DND-41 (cell line): Measurements from ENCODE around the gene EPHB4.

ENCODE experiments used
- ATAC-seq: fragments of 200-7000 bp; cut with Tn5 transposase; 3 replicates; pipeline ENCODE4 v1.9.1; 2021; ENCODE audit warnings: low read depth; ENCODE audit not compliant: insufficient read depth
- DNase-seq: peaks from one replicate; pipeline ENCODE4 v3.0.0-alpha.2; 2020
- H2AFZ ChIP-seq: 2 replicates; pipeline ENCODE4 v1.6.0; 2012; ENCODE audit warnings: low read depth, low read length
- H3K27ac ChIP-seq: 2 replicates; pipeline ENCODE4 v1.5.1; 2012; ENCODE audit warnings: low read length, inconsistent platforms
- H3K27me3 ChIP-seq: fragments of 200-600 bp; sonication (generic); 2 replicates; pipeline ENCODE4 v1.6.0; 2012; ENCODE audit warnings: low read length, mild to moderate bottlenecking, inconsistent platforms; ENCODE audit not compliant: insufficient read depth, poor library complexity
- H3K36me3 ChIP-seq: 2 replicates; pipeline ENCODE4 v1.5.1; 2012; ENCODE audit warnings: low read length, inconsistent platforms; ENCODE audit not compliant: insufficient read depth
- H3K4me1 ChIP-seq: 2 replicates; pipeline ENCODE4 v1.5.1; 2012; ENCODE audit warnings: mild to moderate bottlenecking, low read length; ENCODE audit not compliant: insufficient read depth
- H3K4me2 ChIP-seq: 2 replicates; pipeline ENCODE4 v1.6.0; 2012; ENCODE audit warnings: mild to moderate bottlenecking, moderate library complexity, low read length, inconsistent platforms; ENCODE audit not compliant: insufficient read depth
- H3K4me3 ChIP-seq, 2 experiments: fragments of 200-600 bp in 1 of 2; shearing (Covaris generic) in 1 of 2; 2 replicates each; pipeline ENCODE4 v1.5.1; 2012 to 2016; ENCODE audit warnings: inconsistent platforms in 2 of 2, low read length in 2 of 2, mild to moderate bottlenecking in 2 of 2, low read depth in 1 of 2, moderate library complexity in 1 of 2
- H3K79me2 ChIP-seq: 2 replicates; pipeline ENCODE4 v1.6.0; 2012; ENCODE audit warnings: low read length, inconsistent platforms; ENCODE audit not compliant: insufficient read depth
- H3K9ac ChIP-seq: 2 replicates; pipeline ENCODE4 v1.6.0; 2012; ENCODE audit warnings: low read depth, mild to moderate bottlenecking, inconsistent platforms, low read length, moderate library complexity
- H3K9me3 ChIP-seq: 2 replicates; pipeline ENCODE4 v1.5.1; 2012; ENCODE audit warnings: low read length, moderate library complexity, mild to moderate bottlenecking, inconsistent platforms; ENCODE audit not compliant: insufficient read depth, severe bottlenecking
- H4K20me1 ChIP-seq: 2 replicates; pipeline ENCODE4 v1.6.0; 2012; ENCODE audit warnings: low read length; ENCODE audit not compliant: insufficient read depth
- EZH2 ChIP-seq: IDR thresholded peaks from 3 replicates; pipeline ENCODE4 v1.6.1; 2012; ENCODE audit warnings: borderline replicate concordance, low read depth, mild to moderate bottlenecking, moderate library complexity, low read length, inconsistent platforms; ENCODE audit not compliant: severe bottlenecking
- TF ChIP-seq, protein P1 (sequence below): IDR thresholded peaks from 2 replicates; pipeline ENCODE4 v1.5.1; 2012; ENCODE audit warnings: borderline replicate concordance, low read length, moderate library complexity, mild to moderate bottlenecking; ENCODE audit not compliant: poor library complexity, severe bottlenecking; ENCODE audit errors: extremely low read depth

The EPHB4 gene

DNA sequence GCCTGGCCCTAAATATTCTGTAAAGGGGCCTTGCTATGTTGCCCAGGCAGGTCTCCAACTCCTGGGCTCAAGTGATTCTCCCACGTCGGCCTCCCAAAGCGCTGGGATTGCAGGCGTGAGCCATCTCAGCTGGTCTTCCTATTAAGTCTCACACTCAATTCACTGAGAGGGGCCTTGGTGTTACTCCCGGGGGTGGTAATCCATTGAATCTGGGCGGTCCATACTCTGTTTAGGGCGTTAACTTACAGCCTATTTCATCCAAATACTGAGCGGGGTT lies 46.9 kb upstream of the EPHB4 start:
- no peaks in the 10 kb centered on the region for H3K9me3 ChIP-seq
- peaks cover 81% of the 10 kb centered on the region for H3K36me3 ChIP-seq
- H4K20me1 ChIP-seq, result peaks cover 35% of the 10 kb centered on the region
- no peak for DNase-seq
- peak overlapping the region; percentile 83 for H3K9ac ChIP-seq
- TF ChIP-seq EZH2, result no peak
- TF ChIP-seq, protein P1, sequence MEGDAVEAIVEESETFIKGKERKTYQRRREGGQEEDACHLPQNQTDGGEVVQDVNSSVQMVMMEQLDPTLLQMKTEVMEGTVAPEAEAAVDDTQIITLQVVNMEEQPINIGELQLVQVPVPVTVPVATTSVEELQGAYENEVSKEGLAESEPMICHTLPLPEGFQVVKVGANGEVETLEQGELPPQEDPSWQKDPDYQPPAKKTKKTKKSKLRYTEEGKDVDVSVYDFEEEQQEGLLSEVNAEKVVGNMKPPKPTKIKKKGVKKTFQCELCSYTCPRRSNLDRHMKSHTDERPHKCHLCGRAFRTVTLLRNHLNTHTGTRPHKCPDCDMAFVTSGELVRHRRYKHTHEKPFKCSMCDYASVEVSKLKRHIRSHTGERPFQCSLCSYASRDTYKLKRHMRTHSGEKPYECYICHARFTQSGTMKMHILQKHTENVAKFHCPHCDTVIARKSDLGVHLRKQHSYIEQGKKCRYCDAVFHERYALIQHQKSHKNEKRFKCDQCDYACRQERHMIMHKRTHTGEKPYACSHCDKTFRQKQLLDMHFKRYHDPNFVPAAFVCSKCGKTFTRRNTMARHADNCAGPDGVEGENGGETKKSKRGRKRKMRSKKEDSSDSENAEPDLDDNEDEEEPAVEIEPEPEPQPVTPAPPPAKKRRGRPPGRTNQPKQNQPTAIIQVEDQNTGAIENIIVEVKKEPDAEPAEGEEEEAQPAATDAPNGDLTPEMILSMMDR, result no peak
- H3K27ac ChIP-seq, result peak overlapping the region; percentile 100
- H3K4me2 ChIP-seq, result peak overlapping the region; percentile 68
- H3K79me2 ChIP-seq, result peaks cover 61% of the 10 kb centered on the region
- H3K27me3 ChIP-seq, result no peaks in the 10 kb centered on the region
- peaks cover 46% of the 10 kb centered on the region for H3K4me1 ChIP-seq
- peak; percentile 8; the same call in 2 of the 3 replicates for ATAC-seq
- H2AFZ ChIP-seq, result peak overlapping the region; percentile 73
- peak overlapping the region; percentile 25 to 99 for H3K4me3 ChIP-seq

DNA sequence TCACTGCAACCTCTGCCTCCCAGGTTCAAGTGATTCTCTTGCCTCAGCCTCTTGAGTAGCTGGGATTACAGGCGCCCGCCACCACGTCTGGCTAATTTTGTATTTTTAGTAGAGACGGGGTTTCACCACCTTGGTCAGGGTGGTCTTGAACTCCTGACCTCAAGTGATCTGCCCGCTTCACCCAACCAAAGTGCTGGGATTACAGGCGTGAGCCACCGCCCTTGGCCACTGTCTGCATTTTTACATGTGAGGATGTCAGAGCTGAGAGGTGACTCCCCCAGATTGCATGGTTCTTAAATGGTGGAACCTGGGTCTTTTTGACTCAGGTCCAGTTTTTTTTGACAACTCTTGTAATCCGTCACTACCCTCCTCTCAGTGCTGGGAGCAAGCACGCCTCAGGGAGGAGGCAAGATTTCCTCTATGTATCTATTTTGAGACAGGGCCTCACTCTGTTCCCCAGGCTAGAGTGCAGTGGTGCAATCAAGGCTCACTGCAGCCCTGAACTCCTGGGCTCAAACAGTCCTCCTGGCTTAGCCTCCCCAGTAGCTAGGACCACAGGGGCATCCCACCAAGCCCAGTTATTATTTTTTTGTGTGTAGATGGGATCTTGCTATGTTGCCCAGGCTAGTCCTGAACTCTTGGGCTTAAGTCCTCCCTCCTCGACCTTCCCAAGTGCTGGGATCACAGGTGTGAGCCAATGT lies 46.4 kb upstream of the EPHB4 start:
- Histone ChIP-seq H3K36me3 (peaks cover 80% of the 10 kb centered on the region), H3K79me2 (peaks cover 61% of the 10 kb centered on the region), H3K4me2 (peak overlapping the region; percentile 68), H3K4me1 (peaks cover 46% of the 10 kb centered on the region), H3K4me3 (peak overlapping the region; percentile 25 to 99), H3K9ac (peak overlapping the region; percentile 83), H3K9me3 (no peaks in the 10 kb centered on the region), H3K27me3 (no peaks in the 10 kb centered on the region), H3K27ac (peak overlapping the region; percentile 100), H2AFZ (peak overlapping the region; percentile 73), H4K20me1 (peaks cover 33% of the 10 kb centered on the region)
- no peak for ATAC-seq
- no peak for DNase-seq
- TF ChIP-seq, protein P1, result no peak
- TF ChIP-seq EZH2, result no peak

DNA sequence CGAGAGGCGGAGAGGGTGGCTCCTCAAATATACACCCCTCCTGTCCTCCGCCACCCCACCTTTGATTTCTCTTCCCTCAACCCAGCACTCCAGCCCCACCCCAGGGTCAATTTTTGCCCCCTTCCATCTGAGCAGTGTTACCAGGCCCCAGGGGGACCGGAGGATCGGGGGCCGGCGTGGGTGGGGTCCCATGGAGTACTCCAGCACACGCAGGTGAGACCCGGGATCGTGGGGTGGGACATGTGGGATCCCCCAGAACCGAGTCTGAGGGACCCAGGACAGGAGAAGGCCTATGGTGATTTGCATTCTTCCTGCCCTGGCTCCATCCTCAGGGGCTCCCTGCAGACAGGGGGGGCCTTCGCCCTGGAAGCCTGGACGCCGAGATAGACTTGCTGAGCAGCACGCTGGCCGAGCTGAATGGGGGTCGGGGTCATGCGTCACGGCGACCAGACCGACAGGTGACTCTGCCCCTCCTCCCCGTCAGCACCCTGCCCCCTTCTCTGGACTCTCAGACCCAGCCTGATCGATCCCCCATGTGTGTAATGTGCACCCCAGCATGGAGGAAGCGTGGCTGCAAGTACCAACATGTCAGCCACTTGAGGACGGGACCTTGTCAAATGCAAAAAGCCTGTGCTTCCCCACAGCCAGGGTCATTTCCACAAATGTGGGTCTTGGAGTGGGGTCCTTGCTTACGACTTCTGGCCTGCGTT lies 40.6 kb upstream of the EPHB4 start:
- Histone ChIP-seq H3K4me1 (peaks cover 26% of the 10 kb centered on the region), H3K27me3 (no peaks in the 10 kb centered on the region), H2AFZ (peak overlapping the region; percentile 74), H4K20me1 (no peaks in the 10 kb centered on the region), H3K36me3 (peaks cover 50% of the 10 kb centered on the region), H3K4me2 (peak overlapping the region; percentile 89), H3K27ac (peak overlapping the region; percentile 96), H3K4me3 (peak overlapping the region; percentile 88 to 90), H3K9me3 (no peaks in the 10 kb centered on the region), H3K79me2 (peaks cover 39% of the 10 kb centered on the region), H3K9ac (peak overlapping the region; percentile 99)
- TF ChIP-seq EZH2, result no peak
- TF ChIP-seq, protein P1, result no peak
- ATAC-seq (no peak; the same call in 1 of the 3 replicates), DNase-seq (no peak)
